Measurements from ENCODE around the gene DTWD1.
"Not testable (repeated sequence)": the region's sequence is repeated elsewhere in the genome, so short reads cannot be mapped to it uniquely, and the experiment has no call there.

DTWD1 gene, protein sequence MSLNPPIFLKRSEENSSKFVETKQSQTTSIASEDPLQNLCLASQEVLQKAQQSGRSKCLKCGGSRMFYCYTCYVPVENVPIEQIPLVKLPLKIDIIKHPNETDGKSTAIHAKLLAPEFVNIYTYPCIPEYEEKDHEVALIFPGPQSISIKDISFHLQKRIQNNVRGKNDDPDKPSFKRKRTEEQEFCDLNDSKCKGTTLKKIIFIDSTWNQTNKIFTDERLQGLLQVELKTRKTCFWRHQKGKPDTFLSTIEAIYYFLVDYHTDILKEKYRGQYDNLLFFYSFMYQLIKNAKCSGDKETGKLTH

GRCh38 chr15:49620658-49621368 is at the start of gene DTWD1, which contains the start of gene FAM227B:
DTWD1 (plus strand) TSS chr15:49621048; CDS start chr15:49625168, 4,120 bp downstream.
FAM227B (minus strand) TSS chr15:49620818; CDS start chr15:49615171, 5,647 bp downstream.
- DNase-seq, result peak; percentile 89

GRCh38 chr15:49573421-49573820 is 47.4 kb upstream of the DTWD1 start:
- no peak for DNase-seq

GRCh38 chr15:49589030-49589429 is 31.8 kb upstream of the DTWD1 start:
- no peak for DNase-seq

GRCh38 chr15:49592829-49593316 is 28.0 kb upstream of the DTWD1 start:
- DNase-seq, result not testable (repeated sequence)

DNA sequence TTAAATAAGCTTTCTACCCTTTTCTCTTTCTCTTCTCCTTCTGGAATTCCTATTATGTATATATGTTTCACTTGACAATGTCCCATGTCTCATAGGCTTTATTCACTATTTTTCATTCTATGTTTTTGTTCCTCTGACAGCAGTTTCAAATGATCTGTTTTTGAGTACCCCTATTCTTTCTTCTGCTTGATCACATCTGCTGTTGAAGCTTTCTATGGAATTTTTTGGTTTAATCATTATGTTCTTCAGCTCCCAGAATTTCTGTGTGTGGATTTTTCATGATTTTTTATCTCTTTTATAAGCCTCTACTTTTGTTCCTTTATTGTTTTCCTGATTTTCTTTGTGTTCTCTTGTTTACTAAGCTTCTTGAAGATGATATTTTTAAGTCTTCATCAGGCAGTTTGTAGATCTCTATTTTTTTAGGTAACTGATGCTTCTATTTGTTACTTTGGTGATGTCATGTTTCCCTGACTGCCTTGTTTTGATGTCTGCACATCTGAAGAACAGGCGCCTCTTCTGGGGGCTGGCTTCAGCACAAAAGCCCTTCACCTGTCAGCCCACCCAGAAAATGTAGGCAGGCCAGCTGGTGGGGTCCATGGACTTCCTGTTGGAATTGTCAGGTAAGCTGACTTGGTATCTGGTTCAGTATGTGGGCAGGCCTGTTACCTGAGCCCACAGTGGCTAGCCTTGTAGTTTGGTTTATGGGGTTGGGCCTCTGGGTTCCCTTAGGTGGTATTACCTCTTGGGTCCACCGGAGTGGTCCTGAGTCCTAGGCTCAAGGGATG is 16.0 kb upstream of the DTWD1 start:
- DNase-seq, result no peak

DNA sequence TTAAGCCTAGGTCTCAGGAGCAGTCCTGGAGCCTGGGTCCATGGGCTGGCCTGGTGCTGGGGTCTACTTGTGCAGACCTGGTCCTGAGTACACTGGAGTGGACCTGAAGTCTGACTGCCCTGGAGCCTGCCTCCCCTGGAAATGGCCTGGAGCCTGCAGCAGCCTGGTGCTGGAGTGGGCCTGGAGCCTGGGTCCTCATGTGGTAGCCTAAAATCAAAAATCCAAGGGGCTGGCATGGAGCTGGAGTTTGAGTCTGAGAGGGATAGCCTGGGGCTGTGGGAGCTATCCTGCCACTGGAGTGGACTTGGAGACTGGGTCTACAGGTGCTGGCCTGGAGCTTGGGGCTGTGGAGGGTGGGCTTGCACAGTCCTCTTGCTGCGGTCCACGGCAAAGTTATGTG is 15.3 kb upstream of the DTWD1 start:
- DNase-seq, result no peak

DNA sequence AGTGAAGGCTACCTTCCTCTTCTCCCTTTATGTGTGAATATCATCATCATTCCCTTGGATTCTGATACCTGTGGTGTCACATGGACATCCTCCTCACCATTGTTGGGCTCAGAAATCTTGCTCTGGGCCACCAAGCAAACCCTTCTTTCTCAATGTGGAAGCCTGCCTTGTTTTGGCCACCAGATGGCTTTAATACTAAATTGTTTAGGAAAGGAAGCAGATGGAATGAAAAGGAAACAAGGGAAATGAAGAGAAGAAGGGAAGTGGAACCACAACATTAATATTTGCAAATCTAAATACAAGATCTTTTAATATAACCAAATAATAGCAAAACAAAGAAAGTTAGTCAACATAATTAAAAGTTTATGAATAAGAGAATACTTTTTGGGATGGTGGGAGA is 14.3 kb upstream of the DTWD1 start:
- no peak for DNase-seq

- DNase-seq, result no peak
Measured at GRCh38 chr15:49610157-49610918, 10.5 kb upstream of the DTWD1 start.

DNA sequence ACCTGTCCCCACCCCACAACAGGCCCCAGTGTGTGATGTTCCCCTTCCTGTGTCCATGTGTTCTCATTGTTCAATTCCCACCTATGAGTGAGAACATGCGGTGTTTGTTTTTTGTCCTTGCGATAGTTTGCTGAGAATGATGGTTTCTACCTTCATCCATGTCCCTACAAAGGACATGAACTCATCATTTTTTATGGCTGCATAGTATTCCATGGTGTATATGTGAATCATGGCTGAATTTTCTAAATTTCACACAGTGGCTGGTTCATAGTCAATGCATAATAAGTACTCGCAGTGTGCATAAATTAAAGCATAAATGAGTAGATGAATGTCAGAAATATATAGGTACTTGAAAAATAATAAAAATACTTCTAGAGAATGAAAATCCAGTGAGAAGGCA is 8.6 kb upstream of the DTWD1 start:
- not testable (repeated sequence) for DNase-seq

DNA sequence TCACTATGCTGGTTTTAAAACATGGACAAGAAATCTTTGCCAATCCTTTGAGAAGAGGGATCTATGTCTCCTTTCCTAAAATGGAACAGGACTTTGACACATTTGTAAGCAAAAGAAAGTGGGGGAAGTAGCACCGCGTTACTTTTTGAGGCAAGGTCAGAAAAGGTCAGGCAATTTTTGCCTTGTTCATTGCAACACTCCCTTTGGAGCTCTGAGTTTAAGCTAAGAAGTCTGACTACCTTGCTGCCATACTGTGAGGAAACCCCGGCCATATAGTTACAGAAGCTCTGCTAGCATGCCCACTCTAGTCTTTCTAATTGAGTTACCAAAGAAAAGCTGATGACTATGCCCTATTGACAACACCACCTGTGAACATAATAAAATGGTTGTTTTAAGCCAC is 1.6 kb upstream of the DTWD1 start:
- no peak for DNase-seq

DNA sequence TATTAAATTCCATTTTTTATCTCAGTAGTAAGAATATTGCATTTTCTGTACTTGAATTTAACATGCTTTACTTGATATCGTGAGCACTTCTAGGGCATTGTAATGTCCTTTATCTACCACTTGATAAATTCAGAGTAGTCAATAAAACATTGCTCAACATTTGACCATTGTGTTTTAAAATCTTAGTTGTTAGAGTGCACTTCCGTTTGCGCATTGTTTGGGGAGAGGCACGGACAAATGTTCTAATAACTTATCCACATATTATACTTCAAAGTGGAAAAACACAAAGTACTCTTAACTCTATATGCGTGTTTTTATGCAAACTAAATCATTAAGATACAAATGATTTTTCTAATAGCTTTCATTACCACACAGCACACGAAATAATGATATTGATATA is 649 bp upstream of the DTWD1 start:
- no peak for DNase-seq

GRCh38 chr15:49621401-49621811 is 558 bp downstream of the DTWD1 start:
- peak; percentile 2 for DNase-seq

GRCh38 chr15:49621887-49622286 is 1.0 kb downstream of the DTWD1 start:
- no peak for DNase-seq

GRCh38 chr15:49622561-49622960 is 1.7 kb downstream of the DTWD1 start:
- no peak for DNase-seq

DNA sequence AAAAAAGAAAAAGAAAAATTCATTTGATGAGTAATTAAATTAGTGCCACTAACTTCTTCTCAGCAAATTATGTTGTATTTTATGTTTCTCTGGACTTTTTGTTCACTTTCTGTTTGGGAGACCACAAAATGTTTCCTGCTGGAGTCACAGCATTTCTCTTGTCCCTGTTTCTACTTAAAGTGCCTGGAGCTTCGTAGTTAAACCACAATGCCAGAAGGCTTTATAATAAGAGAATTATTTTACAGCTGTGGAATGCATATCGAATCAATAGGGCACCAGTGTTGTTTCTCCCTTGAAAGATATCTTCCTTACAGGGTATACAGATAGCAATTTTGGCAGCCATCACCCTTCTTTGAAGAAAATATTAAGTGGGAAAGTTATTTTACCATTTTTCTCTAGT is 3.2 kb downstream of the DTWD1 start:
- no peak for DNase-seq

DNA sequence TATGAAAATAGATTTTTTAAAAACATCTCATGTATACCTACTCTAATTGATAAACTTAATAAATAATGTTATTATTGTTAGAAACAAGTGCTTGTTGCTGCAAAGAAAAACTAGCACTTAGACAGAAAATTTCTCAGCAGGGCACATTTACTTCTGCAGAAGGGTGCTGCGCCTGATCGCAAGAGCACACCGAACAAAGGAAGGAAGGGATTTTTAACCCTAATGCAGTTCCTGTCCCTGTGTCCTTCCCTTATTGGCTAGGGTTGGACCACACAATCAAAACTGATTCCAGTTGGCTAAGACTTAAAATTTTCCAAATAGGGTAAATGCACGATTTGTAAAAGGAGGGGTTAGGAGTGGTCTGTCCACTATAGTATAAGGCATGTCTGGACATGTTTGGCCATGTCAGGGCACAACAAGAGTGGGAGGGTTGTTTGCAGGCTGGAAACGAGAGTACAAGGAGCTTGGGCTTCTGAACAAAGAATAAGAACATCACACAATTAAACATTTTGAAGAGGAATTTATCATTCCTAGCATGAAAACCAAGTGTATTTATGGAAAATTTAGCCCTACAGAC is 4.7 kb downstream of the DTWD1 start:
- no peak for DNase-seq

- DNase-seq, result no peak
Measured at GRCh38 chr15:49627407-49627877, 6.6 kb downstream of the DTWD1 start.

GRCh38 chr15:49628379-49628778 is 7.5 kb downstream of the DTWD1 start:
- DNase-seq, result no peak

- DNase-seq, result no peak
Measured at GRCh38 chr15:49637857-49638256, 17.0 kb downstream of the DTWD1 start.

GRCh38 chr15:49644364-49644794 is 23.5 kb downstream of the DTWD1 start:
- DNase-seq, result no peak

DNA sequence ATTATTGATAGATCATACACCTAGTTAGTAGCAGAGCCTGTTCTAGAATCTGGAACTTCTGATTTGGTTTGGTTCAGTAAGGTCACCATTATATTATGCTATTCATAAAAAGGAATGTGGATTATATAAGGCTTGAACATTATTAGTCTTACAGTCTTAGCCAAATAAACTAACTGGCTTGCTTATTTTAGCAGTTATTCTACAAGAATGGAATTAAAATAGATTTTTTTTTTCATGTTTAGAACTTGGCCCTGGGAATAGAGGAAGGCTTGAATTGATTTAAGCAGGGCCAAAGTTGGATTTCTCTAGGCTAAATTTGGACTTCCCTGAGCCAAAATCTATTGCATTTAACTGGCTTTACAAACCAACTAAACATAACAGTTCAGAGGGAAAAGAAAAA is 24.4 kb downstream of the DTWD1 start:
- no peak for DNase-seq

GRCh38 chr15:49645941-49646340 is 25.1 kb downstream of the DTWD1 start:
- peak; percentile 35 for DNase-seq

Measured in NCI-H510A treated with DMSO at 0.1 percent for 48 hours (cell line).